Heart left ventricle (tissue), 16 donors: ENCODE measurements around the gene LUZP2. TPM values are rescaled to one million over a fixed set of nuclear protein-coding genes. Genes with fewer than 3 reads are reported as not detected.

ENCODE experiments used
- ATAC-seq, 4 donors: fragments of 200-7000 bp; cut with Tn5 transposase; one replicate each; pipeline ENCODE4 v1.9.1; 2020 to 2022; ENCODE audit warnings: moderate library complexity in 4 of 4, mild to moderate bottlenecking in 3 of 4, moderate number of reproducible peaks in 1 of 4
- DNase-seq, 5 donors: peaks; one replicate each; pipeline ENCODE4 v3.0.0-alpha.2; 2020
- H3K27ac ChIP-seq, 12 donors: fragments of 200-600 bp; sonication (generic) in 4 of 12; one replicate each; pipeline versions ENCODE4 v1.5.0 to v1.8.0; 2016 to 2022; ENCODE audit warnings: mild to moderate bottlenecking in 2 of 12
- H3K27me3 ChIP-seq, 9 donors: fragments of 200-600 bp; sonication (generic) in 2 of 9; one replicate each; pipeline versions ENCODE4 v1.5.1 to v1.8.0; 2016 to 2022; ENCODE audit warnings: mild to moderate bottlenecking in 3 of 9
- H3K36me3 ChIP-seq, 9 donors: fragments of 200-600 bp; sonication (generic) in 2 of 9; one replicate each; pipeline versions ENCODE4 v1.5.0 to v1.8.0; 2018 to 2022; ENCODE audit warnings: mild to moderate bottlenecking in 2 of 9
- H3K4me1 ChIP-seq, 12 donors: fragments of 200-600 bp; sonication (generic) in 4 of 12; one replicate each; pipeline versions ENCODE4 v1.5.0 to v1.8.0; 2016 to 2022; ENCODE audit warnings: mild to moderate bottlenecking in 3 of 12
- H3K4me3 ChIP-seq, 12 donors: fragments of 200-600 bp; sonication (generic) in 4 of 12; one replicate each; pipeline versions ENCODE4 v1.5.0 to v1.8.0; 2017 to 2022; ENCODE audit warnings: mild to moderate bottlenecking in 9 of 12, moderate library complexity in 4 of 12
- H3K9me3 ChIP-seq, 12 donors: fragments of 200-600 bp; sonication (generic) in 4 of 12; one replicate each; pipeline versions ENCODE4 v1.5.0 to v1.8.0; 2016 to 2022; ENCODE audit warnings: mild to moderate bottlenecking in 1 of 12
- POLR2A ChIP-seq, 2 donors: fragments of 450-650 bp; IDR thresholded peaks; one replicate each; pipeline ENCODE4 v1.6.1; 2017; ENCODE audit warnings: antibody characterized with exemption in 2 of 2, mild to moderate bottlenecking in 2 of 2, moderate library complexity in 2 of 2
- WGBS, 4 donors: extraction: QIAGEN DNeasy Blood & Tissue Kit in 2 of 4; methylation state at CpG; one replicate each; pipeline versions ENCODE4 v1.1.5 to v1.1.7; 2013 to 2018; 5-methylcytosine and 5-hydroxymethylcytosine counted together
- intact Hi-C, 10 donors: fragments of 100-400 bp; cut with DNase I; formaldehyde crosslinking; loops; one replicate each; pipeline versions ENCODE4 v1.11.1 to v1.14.2; 2022
- polyA plus RNA-seq, 2 donors: library from polyadenylated mRNA; stranded (reverse); fragments of 200-250 nt; gene quantifications; one replicate each; pipeline ENCODE4 v1.2.3, GENCODE V29; 2013
- total RNA-seq, 9 donors: library from RNA; depleted of rRNA in 2 of 9; stranded (reverse); fragments of >200 nt in 2 of 9; fragmentation: NEBNext Ultra II Directional in 3 of 9; extraction: Animal tissue kit (Norgen Biotek cat#: 25700) in 3 of 9; gene quantifications; one replicate each; pipeline versions ENCODE4 v1.1.0 to v1.2.4, GENCODE V29; 2016 to 2023
- TF ChIP-seq, protein P1 (sequence below), 12 donors: fragments of 200-600 bp; sonication (generic) in 4 of 12; IDR thresholded peaks; one replicate each; pipeline versions ENCODE4 v1.5.0 to v1.8.0; 2018 to 2022; ENCODE audit warnings: antibody characterized with exemption in 12 of 12, mild to moderate bottlenecking in 5 of 12
- donor health status: ischemic (EF 13 %, LVEDD 7.1; RV severe dilation, severe dysfunction).
- donor health status: healthy with polysubstance abuse.
- donor health status: DM: no; HTN: yes; CAD: no.
- donor health status: DM: no; HTN: no; CAD: no.
- donor health status: ischemic (EF 25% LVEDD 6.9; RV normal size, moderate dysfunction).
- donor health status: ischemic (EF 25% LVEDD 5.7; RV mildly dilated, moderate dysfunction).
- donor health status: healthy.
- donor health status: DM: yes; HTN: yes; CAD: no.
- donor health status: ischemic (EF 35%, LVEDD 5.7; RV mildly dilated, moderate dysfunction).
- donor health status: nonischemic (EF 11% LVEDD 7.7; RV severe dilation, severe dysfunction).
- donor health status: DM: yes; HTN: yes; CAD: no.
- donor health status: PGD.
- donor health status: ischemic (EF 29% LVEDD 5.4; RV normal size, mild dysfunction).
- donor health status: nonischemic (EF 23%, LVEDD 6.1; RV moderate dilation, normal function).

The LUZP2 gene
- total and polyA plus RNA-seq, 11 donors: 0.11 to 0.30 (median 0.17) TPM; not detected in 7

DNA sequence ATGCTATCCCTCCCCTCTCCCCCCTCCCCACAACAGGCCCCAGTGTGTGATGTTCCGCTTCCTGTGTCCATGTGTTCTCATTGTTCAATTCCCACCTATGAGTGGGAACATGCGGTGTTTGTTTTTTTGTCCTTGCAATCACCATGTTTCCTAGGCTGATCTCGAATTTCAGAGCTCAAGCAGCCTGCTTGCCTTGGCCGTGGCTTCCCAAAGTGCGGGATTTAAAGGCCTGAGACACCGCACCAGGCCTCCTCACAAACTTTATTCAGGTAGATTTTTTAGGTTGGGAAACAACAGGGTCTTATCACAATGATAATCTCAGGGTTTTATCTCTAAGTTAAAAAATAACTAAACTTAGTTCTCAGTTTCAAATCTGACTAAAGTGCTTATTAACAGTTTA lies 125.4 kb downstream of the LUZP2 start:
- H3K9me3 ChIP-seq: no peaks in the 10 kb centered on the region
- ATAC-seq: no peak
- 76 to 84% (median 82%) methylated on average over 6 of the region's 6 CpGs for WGBS, 4 donors

DNA sequence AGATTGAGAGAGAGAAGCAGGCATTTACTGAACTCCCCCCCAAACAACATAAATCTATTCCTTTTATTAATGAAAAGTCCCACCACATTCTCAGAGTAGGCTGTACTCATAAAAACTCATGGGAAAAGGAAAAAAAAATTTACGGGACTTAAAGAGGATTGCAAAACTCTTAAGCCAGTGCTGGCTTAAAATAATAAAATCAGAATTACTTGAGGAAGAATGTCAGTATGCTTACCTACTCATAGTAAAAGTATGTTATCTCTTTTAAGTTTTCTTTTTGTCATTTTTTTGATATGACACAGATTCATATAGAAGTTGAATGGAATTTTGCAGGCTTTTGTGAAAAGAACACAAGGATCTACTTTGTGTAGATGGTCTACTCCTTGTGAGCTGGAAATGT lies 126.3 kb downstream of the LUZP2 start:
- WGBS, 4 donors: 0 to 83% (median 19%) methylated on average over 1 of the region's 1 CpG
- Histone ChIP-seq H3K36me3 (no peaks in the 10 kb centered on the region), H3K4me1 (no peaks in the 10 kb centered on the region), H3K9me3 (no peaks in the 10 kb centered on the region), H3K4me3 (no peak overlapping the region), H3K27ac (no peak overlapping the region), H3K27me3 (no peaks in the 10 kb centered on the region)
- no peak for ATAC-seq
- intact Hi-C loops: no loop called here
- DNase-seq: no peak
- TF ChIP-seq POLR2A (IDR thresholded peaks at IDR 0.05): no peak
- TF ChIP-seq, protein P1, sequence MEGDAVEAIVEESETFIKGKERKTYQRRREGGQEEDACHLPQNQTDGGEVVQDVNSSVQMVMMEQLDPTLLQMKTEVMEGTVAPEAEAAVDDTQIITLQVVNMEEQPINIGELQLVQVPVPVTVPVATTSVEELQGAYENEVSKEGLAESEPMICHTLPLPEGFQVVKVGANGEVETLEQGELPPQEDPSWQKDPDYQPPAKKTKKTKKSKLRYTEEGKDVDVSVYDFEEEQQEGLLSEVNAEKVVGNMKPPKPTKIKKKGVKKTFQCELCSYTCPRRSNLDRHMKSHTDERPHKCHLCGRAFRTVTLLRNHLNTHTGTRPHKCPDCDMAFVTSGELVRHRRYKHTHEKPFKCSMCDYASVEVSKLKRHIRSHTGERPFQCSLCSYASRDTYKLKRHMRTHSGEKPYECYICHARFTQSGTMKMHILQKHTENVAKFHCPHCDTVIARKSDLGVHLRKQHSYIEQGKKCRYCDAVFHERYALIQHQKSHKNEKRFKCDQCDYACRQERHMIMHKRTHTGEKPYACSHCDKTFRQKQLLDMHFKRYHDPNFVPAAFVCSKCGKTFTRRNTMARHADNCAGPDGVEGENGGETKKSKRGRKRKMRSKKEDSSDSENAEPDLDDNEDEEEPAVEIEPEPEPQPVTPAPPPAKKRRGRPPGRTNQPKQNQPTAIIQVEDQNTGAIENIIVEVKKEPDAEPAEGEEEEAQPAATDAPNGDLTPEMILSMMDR (IDR thresholded peaks at IDR 0.05): no peak

More for the DNA sequence above, 125.4 kb downstream of the LUZP2 start:
- H3K27me3 ChIP-seq: no peaks in the 10 kb centered on the region
- DNase-seq: no peak
- H3K4me3 ChIP-seq: no peak overlapping the region
- TF ChIP-seq, protein P1 (IDR thresholded peaks at IDR 0.05): no peak
- TF ChIP-seq POLR2A (IDR thresholded peaks at IDR 0.05): no peak
- intact Hi-C loops: no loop called here
- H3K4me1 ChIP-seq: no peaks in the 10 kb centered on the region
- no peaks in the 10 kb centered on the region for H3K36me3 ChIP-seq
- H3K27ac ChIP-seq: no peak overlapping the region

DNA sequence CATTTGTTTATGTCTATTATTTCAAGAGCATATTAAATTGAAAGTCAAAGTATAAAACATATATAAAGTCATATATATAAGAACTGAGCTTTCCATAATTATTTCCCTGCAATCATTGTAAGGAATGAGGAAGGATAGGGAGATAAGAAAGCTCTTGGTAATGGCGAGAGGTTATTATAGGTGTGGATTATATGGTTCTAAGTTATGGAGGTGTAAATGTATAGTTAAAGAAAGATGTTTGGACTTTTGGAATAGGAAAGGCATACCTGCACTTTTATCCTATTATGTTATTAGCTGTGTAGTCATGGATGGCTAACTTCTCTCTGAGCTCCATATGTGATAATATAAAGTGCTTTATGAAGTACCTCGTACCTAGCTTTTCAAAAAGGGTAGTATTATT lies 127.6 kb downstream of the LUZP2 start:
- TF ChIP-seq, protein P1 (IDR thresholded peaks at IDR 0.05): no peak
- no peak for TF ChIP-seq POLR2A (IDR thresholded peaks at IDR 0.05)
- ATAC-seq (no peak), DNase-seq (no peak)
- H3K36me3 ChIP-seq: no peaks in the 10 kb centered on the region
- intact Hi-C loops: no loop called here
- H3K4me1 ChIP-seq: no peaks in the 10 kb centered on the region
- H3K27ac ChIP-seq: no peak overlapping the region
- WGBS, 4 donors: 38 to 87% (median 63%) methylated on average over 2 of the region's 2 CpGs
- H3K9me3 ChIP-seq: no peaks in the 10 kb centered on the region
- no peak overlapping the region for H3K4me3 ChIP-seq
- no peaks in the 10 kb centered on the region for H3K27me3 ChIP-seq

DNA sequence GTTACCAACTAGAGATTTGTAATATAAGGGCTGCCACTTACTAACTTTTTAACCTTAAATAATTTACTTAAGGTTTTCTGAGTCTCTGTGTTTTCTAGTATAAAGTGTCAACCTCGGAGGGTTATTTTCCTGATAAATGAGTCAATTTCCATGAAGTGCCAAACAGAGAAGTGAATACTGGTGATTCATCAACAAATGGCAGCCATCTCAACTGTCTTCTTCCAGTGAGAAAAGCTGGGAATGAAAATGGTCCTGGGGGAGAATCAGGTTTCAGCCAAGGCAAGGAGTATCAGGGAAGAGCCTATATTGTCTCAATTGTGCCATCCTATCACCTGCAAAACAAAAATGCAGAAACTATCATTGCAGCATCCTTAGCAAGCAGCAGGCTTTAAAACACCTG lies 129.1 kb downstream of the LUZP2 start:
- WGBS, 4 donors: 62 to 79% (median 66%) methylated on average over 1 of the region's 1 CpG
- intact Hi-C loops: no loop called here
- Histone ChIP-seq H3K9me3 (no peaks in the 10 kb centered on the region), H3K27me3 (no peaks in the 10 kb centered on the region), H3K4me3 (no peak overlapping the region), H3K36me3 (no peaks in the 10 kb centered on the region), H3K27ac (no peak overlapping the region), H3K4me1 (no peaks in the 10 kb centered on the region)
- no peak for TF ChIP-seq POLR2A (IDR thresholded peaks at IDR 0.05)
- TF ChIP-seq, protein P1 (IDR thresholded peaks at IDR 0.05): no peak
- no peak for ATAC-seq
- no peak for DNase-seq
